CD4-positive, alpha-beta T cell (primary cell): Measurements from ENCODE around the gene WDR76. TPM values are rescaled to one million over a fixed set of nuclear protein-coding genes. Genes with fewer than 3 reads are reported as not detected.

ENCODE experiments used
- ATAC-seq: fragments of 200-7000 bp; cut with Tn5 transposase; one replicate; pipeline ENCODE4 v1.10.0; 2022; ENCODE audit warnings: mild to moderate bottlenecking; ENCODE audit not compliant: poor library complexity
- CTCF ChIA-PET: fragments of 350-600 bp; sonication (Branson Sonifier 250); formaldehyde crosslinking; loops from one replicate; lab custom pipeline; 2021; ENCODE audit warnings: antibody characterized with exemption, inconsistent platforms; lab: Charles Lee
- POLR2A ChIA-PET: fragments of 350-600 bp; sonication (Branson Sonifier 250); formaldehyde crosslinking; loops from one replicate; lab custom pipeline; 2021; ENCODE audit warnings: antibody characterized with exemption, inconsistent platforms; lab: Charles Lee
- DNase-seq, 14 experiments: peaks; one replicate each; pipeline ENCODE4 v3.0.0-alpha.2; 2013 to 2020; ENCODE audit warnings: mixed read lengths in 2 of 14
- H3K27ac ChIP-seq, 2 donors: one replicate each; pipeline versions ENCODE4 v1.5.1 to v1.7.0; 2013; ENCODE audit warnings: low read length in 2 of 2, low read depth in 1 of 2, mild to moderate bottlenecking in 1 of 2
- H3K27me3 ChIP-seq, 2 experiments: 1 replicate in 1 of 2; 2 replicates in 1 of 2; pipeline versions ENCODE4 v1.6.1 to v1.7.0; 2013; ENCODE audit warnings: low read length in 2 of 2, control low read depth in 1 of 2, mild to moderate bottlenecking in 1 of 2, moderate library complexity in 1 of 2; ENCODE audit not compliant: insufficient read depth in 2 of 2, control insufficient read depth in 1 of 2
- H3K36me3 ChIP-seq: one replicate; pipeline ENCODE4 v1.6.1; 2013; ENCODE audit warnings: low read length, control low read depth; ENCODE audit not compliant: insufficient read depth
- H3K4me1 ChIP-seq: one replicate; pipeline ENCODE4 v1.6.1; 2013; ENCODE audit warnings: low read length, control low read depth; ENCODE audit not compliant: insufficient read depth
- H3K4me3 ChIP-seq: one replicate; pipeline ENCODE4 v1.5.1; 2013; ENCODE audit warnings: mild to moderate bottlenecking, low read length, moderate library complexity
- H3K9me3 ChIP-seq, 2 experiments: 1 replicate in 1 of 2; 2 replicates in 1 of 2; pipeline versions ENCODE4 v1.6.1 to v1.7.0; 2013; ENCODE audit warnings: low read length in 2 of 2, mild to moderate bottlenecking in 2 of 2, control low read depth in 1 of 2, moderate library complexity in 1 of 2; ENCODE audit not compliant: control insufficient read depth in 1 of 2, insufficient read depth in 1 of 2
- H3K27ac Mint-ChIP-seq: one replicate; pipeline ENCODE4 v1.8.0; 2020; ENCODE audit warnings: mixed read lengths
- H3K27me3 Mint-ChIP-seq: one replicate; pipeline ENCODE4 v1.8.0; 2021; ENCODE audit warnings: mixed read lengths
- H3K36me3 Mint-ChIP-seq: one replicate; pipeline ENCODE4 v1.8.0; 2021; ENCODE audit warnings: low read depth, mixed read lengths
- H3K4me1 Mint-ChIP-seq: one replicate; pipeline ENCODE4 v1.8.0; 2021; ENCODE audit warnings: low read depth, mixed read lengths
- H3K4me3 Mint-ChIP-seq: one replicate; pipeline ENCODE4 v1.8.0; 2020; ENCODE audit warnings: mild to moderate bottlenecking, mixed read lengths
- H3K9me3 Mint-ChIP-seq: one replicate; pipeline ENCODE4 v1.8.0; 2020; ENCODE audit warnings: mixed read lengths
- intact Hi-C, 2 experiments: fragments of 100-400 bp; cut with DNase I in 1 of 2; cut with micrococcal nuclease in 1 of 2; formaldehyde crosslinking; loops; one replicate each; pipeline versions ENCODE4 v1.15.1 to v1.9.0; 2023 to 2025; cut with DNase I, micrococcal nuclease
- polyA plus RNA-seq, 2 donors: library from polyadenylated mRNA; unstranded; fragments of 120-200 nt; gene quantifications; one replicate each; pipeline ENCODE4 v1.2.1, GENCODE V29; 2013
- total RNA-seq, 174 experiments: library from RNA in 2 of 174; stranded (reverse) in 2 of 174; gene quantifications; one replicate each; pipeline ENCODE4 v1.2.3 and lab custom pipeline; 2021 to 2026
- TF ChIP-seq, protein P1 (sequence below): fragments of 200-600 bp; IDR thresholded peaks from one replicate; pipeline ENCODE4 v1.8.0; 2022; ENCODE audit warnings: antibody characterized with exemption, mild to moderate bottlenecking

Gene WDR76
- 1 to 10 TPM; 7.0 to 8.6 TPM for total RNA-seq
- polyA plus RNA-seq (2013, experiment 1 of 2): 10.1 TPM
- polyA plus RNA-seq (2013, experiment 2 of 2): 12.2 TPM
- 8.6 to 203 (median 26.1) reads per million in 172 experiments for total RNA-seq (lab: John Stamatoyannopoulos, UW)

DNA sequence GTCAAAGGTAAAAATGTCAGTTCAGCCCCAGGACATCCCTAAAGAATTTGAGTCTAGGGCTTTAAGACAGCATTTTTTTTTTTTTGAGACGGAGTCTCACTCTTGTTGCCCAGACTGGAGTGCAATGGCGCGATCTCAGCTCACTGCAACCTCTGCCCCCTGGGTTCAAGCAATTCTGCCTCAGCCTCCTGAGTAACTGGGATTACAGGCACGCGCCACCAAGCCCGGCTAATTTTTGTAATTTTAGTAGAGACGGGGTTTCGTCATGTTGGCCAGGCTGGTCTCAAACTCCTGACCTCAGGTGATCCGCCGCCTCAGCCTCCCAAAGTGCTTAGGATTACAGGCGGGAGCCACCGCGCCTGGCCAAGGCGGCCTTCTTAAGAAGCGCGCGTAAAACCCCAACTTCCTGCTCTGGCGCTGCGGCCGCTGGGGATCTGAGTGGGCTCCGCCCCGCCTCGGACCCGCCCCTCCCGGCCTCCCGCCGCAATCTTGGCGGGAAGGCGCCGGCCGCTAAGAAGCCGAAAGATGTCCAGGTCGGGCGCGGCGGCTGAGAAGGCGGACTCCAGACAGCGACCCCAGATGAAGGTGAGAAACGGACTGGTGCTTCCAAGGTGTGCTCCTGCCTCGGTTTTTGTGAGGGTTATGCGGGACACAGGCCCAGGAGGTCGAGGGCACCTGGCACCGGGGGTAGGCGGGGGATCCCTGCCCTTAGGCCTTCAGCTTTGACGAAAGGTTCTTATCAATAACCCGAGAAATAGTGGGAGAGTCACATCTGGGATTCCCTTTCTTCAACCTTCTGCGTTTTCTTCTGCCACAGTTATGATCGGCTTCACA is at the start of gene WDR76:
Gene WDR76, plus strand, starts transcription at position 495 of the 834 bp plus-strand sequence. Its CDS starts 31 bp downstream, at position 526.
- CTCF ChIA-PET: interaction anchor here (1.5 kb wide), 1 partner anchor 14 kb away, joined by 3 read pairs; no protein-coding TSS in a partner anchor
- Histone ChIP-seq H3K27me3 (no peaks in the 10 kb centered on the region), H3K36me3 (peaks cover 4% of the 10 kb centered on the region), H3K4me3 (peak within 1 kb of the TSS; percentile 86), H3K27ac (peak within 1 kb of the TSS; percentile 65 to 86), H3K4me1 (peaks cover 68% of the 10 kb centered on the region), H3K9me3 (no peaks in the 10 kb centered on the region)
- ATAC-seq: peak; percentile 36
- H3K4me1 Mint-ChIP-seq: peaks cover 54% of the 10 kb centered on the region
- POLR2A ChIA-PET: interaction anchor here (0.7 to 3.4 kb wide), 6 partner anchors 27 to 1373 kb away, joined by 3 to 33 read pairs (median 7); partner anchors contain the start of genes ELL3, HYPK, SERF2 and SERINC4
- TF ChIP-seq, protein P1, sequence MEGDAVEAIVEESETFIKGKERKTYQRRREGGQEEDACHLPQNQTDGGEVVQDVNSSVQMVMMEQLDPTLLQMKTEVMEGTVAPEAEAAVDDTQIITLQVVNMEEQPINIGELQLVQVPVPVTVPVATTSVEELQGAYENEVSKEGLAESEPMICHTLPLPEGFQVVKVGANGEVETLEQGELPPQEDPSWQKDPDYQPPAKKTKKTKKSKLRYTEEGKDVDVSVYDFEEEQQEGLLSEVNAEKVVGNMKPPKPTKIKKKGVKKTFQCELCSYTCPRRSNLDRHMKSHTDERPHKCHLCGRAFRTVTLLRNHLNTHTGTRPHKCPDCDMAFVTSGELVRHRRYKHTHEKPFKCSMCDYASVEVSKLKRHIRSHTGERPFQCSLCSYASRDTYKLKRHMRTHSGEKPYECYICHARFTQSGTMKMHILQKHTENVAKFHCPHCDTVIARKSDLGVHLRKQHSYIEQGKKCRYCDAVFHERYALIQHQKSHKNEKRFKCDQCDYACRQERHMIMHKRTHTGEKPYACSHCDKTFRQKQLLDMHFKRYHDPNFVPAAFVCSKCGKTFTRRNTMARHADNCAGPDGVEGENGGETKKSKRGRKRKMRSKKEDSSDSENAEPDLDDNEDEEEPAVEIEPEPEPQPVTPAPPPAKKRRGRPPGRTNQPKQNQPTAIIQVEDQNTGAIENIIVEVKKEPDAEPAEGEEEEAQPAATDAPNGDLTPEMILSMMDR: no peak
- peaks cover 15% of the 10 kb centered on the region for H3K36me3 Mint-ChIP-seq
- H3K27ac Mint-ChIP-seq: peak within 1 kb of the TSS; percentile 89
- peak within 1 kb of the TSS; percentile 88 for H3K4me3 Mint-ChIP-seq
- intact Hi-C loops: loop anchor here (5.0 to 10.0 kb wide), 4 partner anchors 34 to 902 kb away; partner anchors contain the start of genes SERF2 (in 2 of the 2), CTDSPL2 (in 1 of the 2), GOLM2 (in 1 of the 2) and TTBK2 (in 1 of the 2)
- no peaks in the 10 kb centered on the region for H3K27me3 Mint-ChIP-seq
- H3K9me3 Mint-ChIP-seq: no peaks in the 10 kb centered on the region
- peak; percentile 27 to 88 (median 60) for DNase-seq

GRCh38 chr15:43777267-43777914 is 49.4 kb upstream of the WDR76 start:
- Histone ChIP-seq H3K36me3 (peaks cover 9% of the 10 kb centered on the region), H3K27ac (peak overlapping the region; percentile 63 to 82), H3K9me3 (no peaks in the 10 kb centered on the region), H3K4me1 (peaks cover 25% of the 10 kb centered on the region), H3K4me3 (peak overlapping the region; percentile 79), H3K27me3 (no peaks in the 10 kb centered on the region)
- peak; percentile 76 for ATAC-seq
- POLR2A ChIA-PET: interaction anchor here (0.9 to 4.4 kb wide), 12 partner anchors 9 to 650 kb away, joined by 3 to 55 read pairs (median 5); partner anchors contain the start of genes CTDSPL2, HYPK, MFAP1 and SERF2
- CTCF ChIA-PET: interaction anchor here (0.8 to 3.4 kb wide), 14 partner anchors 8 to 90 kb away, joined by 3 to 29 read pairs (median 4); partner anchors contain the start of genes HYPK, PDIA3, SERF2 and SERINC4
- Mint-ChIP-seq H3K27me3 (no peaks in the 10 kb centered on the region), H3K27ac (peak overlapping the region; percentile 94), H3K4me1 (peaks cover 22% of the 10 kb centered on the region), H3K36me3 (peaks cover 23% of the 10 kb centered on the region), H3K9me3 (no peaks in the 10 kb centered on the region), H3K4me3 (peak overlapping the region; percentile 94)
- DNase-seq: peak; percentile 67 to 94 (median 79)
- intact Hi-C loops: loop anchor here (1.0 to 2.0 kb wide), 5 partner anchors 14 to 47 kb away; partner anchors contain the start of genes HYPK (in 1 of the 2), MFAP1 (in 1 of the 2), SERF2 (in 1 of the 2) and SERINC4 (in 1 of the 2)
- TF ChIP-seq, protein P1: peak; percentile 77

- DNase-seq (no peak), ATAC-seq (no peak)
- Histone ChIP-seq H3K36me3 (no peaks in the 10 kb centered on the region), H3K27ac (no peak overlapping the region), H3K4me1 (peaks cover 25% of the 10 kb centered on the region), H3K4me3 (no peak overlapping the region), H3K27me3 (no peaks in the 10 kb centered on the region), H3K9me3 (no peaks in the 10 kb centered on the region)
- TF ChIP-seq, protein P1: no peak
- Mint-ChIP-seq H3K27ac (peak overlapping the region; percentile 25), H3K4me1 (peaks cover 22% of the 10 kb centered on the region), H3K9me3 (no peaks in the 10 kb centered on the region), H3K27me3 (no peaks in the 10 kb centered on the region), H3K4me3 (peak overlapping the region; percentile 43), H3K36me3 (peaks cover 7% of the 10 kb centered on the region)
- POLR2A ChIA-PET: interaction anchor here (4.4 kb wide), 1 partner anchor 13 kb away, joined by 55 read pairs; the partner anchor contains the start of gene SERF2
- CTCF ChIA-PET: interaction anchor here (0.9 to 3.4 kb wide), 2 partner anchors 10 to 12 kb away, joined by 3 to 29 read pairs; partner anchors contain the start of gene SERF2
- intact Hi-C loops: no loop called here
These were observed 47.8 kb upstream of the WDR76 start for GRCh38 chr15:43779016-43779415.
